NCI-H1105 treated with DMSO at 0.1 percent for 48 hours (cell line): ENCODE measurements around the gene POLA2.
"Not testable (repeated sequence)": the region's sequence is repeated elsewhere in the genome, so short reads cannot be mapped to it uniquely, and the experiment has no call there.

Experiments used
- DNase-seq: peaks from one replicate; lab custom pipeline; 2025; lab: John Stamatoyannopoulos, UW

Gene POLA2

GRCh38 chr11:65242389-65242788 lies 19.4 kb upstream of the POLA2 start:
- no peak for DNase-seq

- DNase-seq, result no peak
Observed at GRCh38 chr11:65243797-65244196, 18.0 kb upstream of the POLA2 start.

GRCh38 chr11:65245046-65245445 lies 16.7 kb upstream of the POLA2 start:
- DNase-seq, result not testable (repeated sequence)

- DNase-seq, result no peak
Observed at GRCh38 chr11:65246506-65246905, 15.3 kb upstream of the POLA2 start.

- not testable (repeated sequence) for DNase-seq
Observed at GRCh38 chr11:65248184-65248710, 13.5 kb upstream of the POLA2 start.

- DNase-seq, result no peak
Observed at GRCh38 chr11:65251476-65251875, 10.3 kb upstream of the POLA2 start.

GRCh38 chr11:65254724-65255123 lies 7.0 kb upstream of the POLA2 start:
- no peak for DNase-seq

- no peak for DNase-seq
Observed at GRCh38 chr11:65258988-65259387, 2.8 kb upstream of the POLA2 start.

GRCh38 chr11:65260302-65260701 lies 1.5 kb upstream of the POLA2 start:
- no peak for DNase-seq

GRCh38 chr11:65260756-65261590 lies 789 bp upstream of the POLA2 start:
- peak; percentile 51 for DNase-seq

- no peak for DNase-seq
Observed at GRCh38 chr11:65262381-65262680, 569 bp downstream of the POLA2 start.

- no peak for DNase-seq
Observed at GRCh38 chr11:65262776-65263175, 1.0 kb downstream of the POLA2 start.

- DNase-seq, result not testable (repeated sequence)
Observed at GRCh38 chr11:65264747-65265146, 3.0 kb downstream of the POLA2 start.

GRCh38 chr11:65266210-65266609 lies 4.4 kb downstream of the POLA2 start:
- DNase-seq, result no peak

- peak; percentile 66 for DNase-seq
Observed at GRCh38 chr11:65274735-65275682, 13.2 kb downstream of the POLA2 start.

- no peak for DNase-seq
Observed at GRCh38 chr11:65275906-65276305, 14.1 kb downstream of the POLA2 start.

- no peak for DNase-seq
Observed at GRCh38 chr11:65277631-65278277, 16.0 kb downstream of the POLA2 start.

GRCh38 chr11:65278356-65278755 lies 16.6 kb downstream of the POLA2 start:
- DNase-seq, result no peak

- DNase-seq, result no peak
Observed at GRCh38 chr11:65279279-65279678, 17.5 kb downstream of the POLA2 start.

- no peak for DNase-seq
Observed at GRCh38 chr11:65279741-65280440, 18.1 kb downstream of the POLA2 start.

- no peak for DNase-seq
Observed at GRCh38 chr11:65280646-65281045, 18.9 kb downstream of the POLA2 start.

- no peak for DNase-seq
Observed at GRCh38 chr11:65286686-65287085, 24.9 kb downstream of the POLA2 start.
